Stimulated activated CD4-positive, alpha-beta T cell treated with anti-CD3 and anti-CD28 coated beads, Interleukin-2, amount 100 ng/mL, for 48 hours (primary cell): ENCODE results near the gene UBE2J2.
"Not testable (repeated sequence)": the region's sequence is repeated elsewhere in the genome, so short reads cannot be mapped to it uniquely, and the experiment has no call there.

Experiments
- DNase-seq, 2 donors: peaks; one replicate each; pipeline ENCODE4 v3.0.0-alpha.2; 2020

Gene UBE2J2

DNA sequence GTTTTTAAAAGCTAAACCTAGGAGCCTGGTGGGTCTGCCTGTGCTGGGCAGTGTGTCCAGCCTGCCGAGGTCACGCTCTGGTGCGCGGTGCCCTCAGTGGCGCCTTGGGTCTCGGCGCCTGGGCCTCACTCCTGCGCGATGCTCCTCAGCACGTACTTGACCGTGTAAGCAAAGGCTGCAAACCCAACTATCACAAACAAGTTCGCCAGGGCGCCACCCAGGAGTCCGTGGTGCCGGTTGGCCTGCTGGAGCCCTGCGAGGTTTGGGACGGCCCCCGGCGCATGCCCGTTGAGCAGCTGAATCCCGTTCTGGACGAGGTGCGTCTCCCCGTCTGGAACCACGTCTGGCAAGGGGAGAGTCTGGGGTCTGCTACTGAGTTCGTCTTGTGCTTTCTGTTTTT, 18.6 kb downstream of the UBE2J2 start:
- no peak for DNase-seq

DNA sequence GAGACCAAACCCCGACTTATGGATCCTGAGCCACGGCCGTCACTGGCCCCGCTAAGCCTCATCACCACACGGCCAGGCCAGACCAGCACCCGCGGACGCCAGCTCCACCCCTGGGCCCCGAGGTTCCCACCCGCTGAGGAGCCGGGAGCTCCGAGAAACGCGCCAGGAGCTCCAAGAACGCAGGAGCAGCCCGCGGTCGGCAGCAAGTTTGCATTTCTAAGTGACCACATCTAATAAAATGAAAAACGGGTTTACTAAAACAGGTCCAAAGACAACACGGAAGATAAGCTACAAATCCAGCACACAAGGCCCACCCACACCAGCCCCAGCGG, 19.0 kb downstream of the UBE2J2 start:
- no peak for DNase-seq

DNA sequence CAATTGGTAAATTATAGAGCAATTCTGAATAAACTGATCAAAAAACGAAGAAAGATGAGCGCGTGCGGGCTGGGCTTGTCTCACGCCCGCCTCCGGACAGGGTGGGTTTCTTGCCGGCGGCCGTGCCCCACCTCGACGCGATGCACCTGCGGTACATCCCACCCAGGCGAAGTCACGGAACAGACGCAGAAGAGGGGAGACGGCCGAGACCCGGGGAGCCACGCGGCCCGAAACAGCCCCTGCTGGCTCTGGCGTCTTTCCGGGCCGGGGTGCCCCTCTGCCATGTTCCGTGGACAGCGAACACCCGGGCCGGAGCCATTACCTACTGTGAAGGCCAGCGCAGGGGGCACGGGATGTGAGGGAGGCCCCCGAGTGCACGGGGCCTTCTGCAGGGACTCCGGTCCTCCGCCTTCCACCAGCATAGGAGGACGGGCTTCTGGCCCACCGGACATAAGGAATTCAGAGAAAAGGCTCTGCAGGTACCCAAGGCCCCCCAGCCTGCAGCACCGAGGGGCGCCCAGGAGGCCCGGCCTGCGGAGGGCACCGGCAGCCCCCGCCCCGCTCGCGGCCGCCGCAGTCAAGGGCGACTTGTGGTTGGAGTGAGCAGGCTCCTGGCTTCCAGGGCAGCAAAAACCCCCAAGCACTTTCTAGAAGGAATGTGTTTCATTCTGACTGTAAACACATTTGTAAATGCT, 19.5 kb downstream of the UBE2J2 start:
- no peak for DNase-seq

DNA sequence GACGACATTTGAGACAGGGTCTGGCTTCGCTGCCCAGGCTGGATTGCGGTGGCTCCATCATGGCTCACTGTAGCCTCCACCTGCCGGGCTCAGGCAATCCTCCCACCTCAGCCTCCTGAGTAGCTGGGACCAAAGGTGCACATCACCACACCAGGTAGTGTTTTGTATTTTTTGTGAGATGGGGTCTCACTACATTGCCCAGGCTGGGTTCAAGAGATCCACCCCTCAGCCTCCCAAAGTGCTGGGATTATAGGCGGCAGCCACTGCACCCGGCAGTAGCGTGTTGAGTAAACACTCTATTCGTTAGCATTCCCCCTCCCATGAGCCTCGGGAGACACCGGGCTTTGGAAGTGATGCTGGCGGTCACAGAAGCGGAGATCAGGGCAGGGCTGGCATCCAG, 20.3 kb downstream of the UBE2J2 start:
- no peak for DNase-seq

DNA sequence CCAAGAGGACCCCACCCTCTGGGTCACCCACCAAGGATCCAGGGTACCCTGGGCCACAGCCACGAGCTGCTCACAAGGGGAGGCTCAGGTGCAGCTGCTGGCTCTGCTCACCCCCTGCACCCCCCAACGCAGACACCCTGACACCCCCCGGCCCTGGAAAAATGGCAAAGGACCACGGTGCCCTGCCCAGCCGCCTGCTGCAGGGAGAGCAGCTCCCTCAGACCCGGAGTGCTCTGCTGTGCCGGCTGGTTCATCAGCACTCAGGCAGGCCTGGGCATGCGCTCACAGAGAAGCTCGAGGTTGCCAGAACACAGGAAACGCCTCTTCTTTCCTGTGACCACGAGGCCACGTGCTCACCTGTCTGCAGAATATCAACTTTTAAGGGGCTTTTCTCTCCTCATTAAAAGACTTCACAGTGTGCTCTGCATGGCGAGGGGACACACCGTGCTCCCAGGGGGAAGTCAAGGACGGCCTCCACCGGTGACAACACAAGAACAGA, 22.8 kb downstream of the UBE2J2 start:
- peak; percentile 43 to 65 for DNase-seq

DNA sequence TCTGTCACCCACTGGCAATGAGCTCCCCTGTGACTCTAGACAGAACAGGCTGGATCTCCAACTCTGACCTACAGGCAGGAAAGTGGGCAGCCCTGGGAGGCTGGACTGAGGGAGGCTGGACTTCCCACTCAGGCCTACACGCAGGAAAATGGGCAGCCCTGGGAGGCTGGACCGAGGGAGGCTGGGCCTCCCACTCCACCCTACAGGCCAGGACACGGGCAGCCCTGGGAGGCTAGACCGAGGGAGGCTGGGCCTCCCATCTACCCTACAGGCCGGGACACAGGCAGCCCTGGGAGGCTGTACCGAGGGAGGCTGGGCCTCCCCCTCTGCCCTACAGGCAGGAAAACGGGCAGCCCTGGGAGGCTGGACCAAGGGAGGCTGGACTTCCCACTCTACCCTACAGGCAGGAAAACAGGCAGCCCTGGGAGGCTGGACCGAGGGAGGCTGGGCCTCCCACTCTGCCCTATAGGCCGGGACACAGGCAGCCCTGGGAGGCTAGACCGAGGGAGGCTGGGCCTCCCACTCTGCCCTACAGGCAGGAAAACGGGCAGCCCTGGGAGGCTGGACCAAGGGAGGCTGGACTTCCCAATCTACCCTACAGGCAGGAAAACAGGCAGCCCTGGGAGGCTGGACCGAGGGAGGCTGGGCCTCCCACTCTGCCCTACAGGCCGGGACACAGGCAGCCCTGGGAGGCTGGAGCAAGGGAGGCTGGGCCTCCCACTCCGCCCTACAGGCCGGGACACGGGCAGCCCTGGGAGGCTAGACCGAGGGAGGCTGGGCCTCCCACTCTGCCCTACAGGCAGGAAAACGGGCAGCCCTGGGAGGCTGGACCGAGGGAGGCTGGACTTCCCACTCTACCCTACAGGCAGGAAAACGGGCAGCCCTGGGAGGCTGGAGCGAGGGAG, 25.4 kb downstream of the UBE2J2 start:
- DNase-seq, result not testable (repeated sequence)

DNA sequence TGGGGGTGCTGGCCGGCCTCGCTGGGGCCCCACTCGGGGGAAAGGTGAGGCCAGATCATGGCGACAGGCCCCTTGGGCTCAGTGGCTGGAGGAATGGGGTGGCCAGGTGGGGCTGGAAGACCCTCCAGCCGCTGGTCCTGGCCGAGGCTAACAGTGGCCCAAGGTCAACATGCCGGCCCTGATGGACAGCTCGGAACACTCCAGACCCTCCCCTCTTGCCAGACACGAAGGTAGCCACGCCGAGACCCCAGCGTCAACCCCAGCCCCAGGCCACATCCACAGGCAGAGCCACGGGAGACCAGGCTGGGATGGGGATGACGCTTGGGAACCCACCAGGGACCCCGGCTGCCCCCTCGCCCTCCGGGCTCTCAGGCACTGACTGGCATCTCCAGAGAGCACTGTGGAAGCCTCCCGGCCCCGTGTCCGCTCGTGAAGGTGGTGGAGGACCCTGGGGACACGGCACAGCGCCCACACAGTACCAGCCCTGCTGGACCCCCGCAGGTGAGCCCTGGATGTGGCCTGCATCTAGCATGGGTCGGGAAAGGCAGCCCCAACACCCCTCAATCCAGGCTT, 26.2 kb downstream of the UBE2J2 start:
- no peak for DNase-seq

DNA sequence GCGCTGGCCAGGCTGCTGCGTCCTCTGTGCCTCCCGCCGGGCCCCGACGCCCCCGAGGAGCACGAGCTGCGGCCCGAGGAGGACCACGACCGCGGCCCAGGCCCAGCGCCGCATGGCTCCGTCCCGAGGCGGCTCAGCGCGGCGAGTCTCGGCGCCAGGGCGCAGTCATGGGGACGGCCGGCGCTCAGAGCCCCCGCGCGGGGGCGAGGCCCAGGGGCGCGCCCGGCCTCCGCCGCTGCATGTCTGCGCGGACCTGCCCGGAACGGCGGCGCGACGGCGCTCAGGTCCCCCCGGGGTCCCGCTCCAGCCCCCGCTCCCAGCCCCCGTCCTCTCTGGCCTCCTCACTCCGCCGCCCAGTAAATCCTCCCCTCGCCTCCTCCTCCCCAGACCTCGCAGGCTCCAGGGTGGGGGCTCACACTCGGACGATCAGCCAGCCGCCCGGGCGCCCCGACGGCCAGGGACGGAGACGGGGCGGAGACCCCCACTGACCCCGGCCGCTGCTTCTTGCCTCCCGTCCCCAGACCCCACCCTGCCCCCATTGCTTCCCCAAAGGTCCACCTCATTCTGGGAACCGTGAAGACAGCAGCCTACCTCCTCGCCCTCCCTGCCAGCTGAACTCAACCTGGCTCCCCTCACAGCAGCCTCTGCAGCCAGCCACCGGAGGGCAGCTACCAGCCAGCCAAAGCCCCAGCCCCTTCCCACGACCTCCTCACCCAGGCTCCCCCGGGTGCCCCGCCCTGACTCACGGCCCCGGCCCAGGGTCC, 26.9 kb downstream of the UBE2J2 start, which contains the start of gene C1QTNF12:
C1QTNF12 (minus strand) TSS at position 146 of the 764 bp plus-strand sequence; CDS start at position 114, 32 bp downstream.
- no peak for DNase-seq

DNA sequence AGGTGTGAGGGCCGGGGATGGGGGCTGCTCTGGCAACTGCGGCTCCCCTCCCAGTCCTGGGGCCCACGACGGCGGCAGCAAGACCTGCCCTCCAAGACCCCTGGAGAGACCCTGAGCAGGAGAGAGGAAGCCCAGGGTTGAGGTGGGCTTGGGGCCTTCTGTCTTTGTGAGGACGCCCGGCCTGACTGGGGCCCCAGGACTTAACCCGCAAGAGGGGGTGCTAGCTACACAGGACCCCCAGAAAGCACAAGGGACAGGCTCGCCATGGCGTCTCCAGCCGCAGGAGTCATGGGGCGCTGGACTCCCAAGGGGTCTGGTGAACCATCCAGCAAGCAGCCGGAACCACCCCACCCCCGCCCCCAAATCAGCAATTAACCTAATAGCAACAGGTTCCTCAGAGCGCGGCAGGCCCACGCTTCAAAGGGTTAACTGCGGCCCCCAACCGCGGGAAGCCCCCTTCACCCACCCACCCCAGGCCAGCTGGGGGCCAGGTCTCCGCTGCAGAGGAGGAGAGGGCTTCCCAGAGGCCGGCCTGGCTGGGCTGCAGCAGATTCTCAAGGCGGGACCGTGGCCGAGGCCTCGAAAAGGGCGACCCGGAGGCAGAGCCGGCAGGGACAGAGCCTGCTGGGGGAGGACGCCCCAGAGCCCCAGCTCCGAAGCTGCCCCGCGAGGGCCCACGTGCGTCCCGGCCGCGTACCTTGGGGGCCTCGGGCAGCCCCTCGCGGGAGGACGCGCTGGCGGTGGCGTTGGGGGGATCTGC, 27.7 kb downstream of the UBE2J2 start:
- no peak for DNase-seq

DNA sequence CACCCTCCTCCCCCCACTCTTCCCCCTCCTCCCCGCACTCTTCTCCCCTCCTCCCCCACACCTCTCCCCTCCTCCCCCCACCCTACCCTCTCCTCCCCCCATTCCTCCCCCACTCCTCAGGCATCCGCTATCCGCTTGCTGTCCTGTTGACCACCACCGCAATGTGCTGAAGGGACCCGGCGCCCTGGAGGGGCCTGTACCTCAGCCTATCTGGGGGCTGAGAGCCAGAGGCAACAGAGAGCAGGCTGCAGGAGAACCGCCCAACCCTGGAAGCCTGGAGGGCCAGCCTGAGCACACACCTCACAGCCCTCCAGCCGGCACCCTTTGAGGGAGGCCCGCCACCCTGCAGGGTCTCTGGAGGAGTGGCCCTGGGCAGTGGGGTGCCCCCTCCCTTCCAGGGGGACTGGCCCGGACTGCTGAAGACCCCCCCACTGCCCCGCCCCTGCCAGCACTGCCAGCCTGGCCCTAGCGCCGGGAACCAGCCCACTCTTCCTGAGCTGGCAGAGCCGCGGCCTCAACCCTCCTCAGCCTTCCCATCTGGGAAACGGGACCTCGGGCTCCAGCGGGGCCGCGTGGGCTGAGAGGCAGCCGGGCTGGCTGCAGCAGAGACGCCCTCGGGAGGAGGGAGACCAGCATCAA, 28.4 kb downstream of the UBE2J2 start:
- no peak for DNase-seq

DNA sequence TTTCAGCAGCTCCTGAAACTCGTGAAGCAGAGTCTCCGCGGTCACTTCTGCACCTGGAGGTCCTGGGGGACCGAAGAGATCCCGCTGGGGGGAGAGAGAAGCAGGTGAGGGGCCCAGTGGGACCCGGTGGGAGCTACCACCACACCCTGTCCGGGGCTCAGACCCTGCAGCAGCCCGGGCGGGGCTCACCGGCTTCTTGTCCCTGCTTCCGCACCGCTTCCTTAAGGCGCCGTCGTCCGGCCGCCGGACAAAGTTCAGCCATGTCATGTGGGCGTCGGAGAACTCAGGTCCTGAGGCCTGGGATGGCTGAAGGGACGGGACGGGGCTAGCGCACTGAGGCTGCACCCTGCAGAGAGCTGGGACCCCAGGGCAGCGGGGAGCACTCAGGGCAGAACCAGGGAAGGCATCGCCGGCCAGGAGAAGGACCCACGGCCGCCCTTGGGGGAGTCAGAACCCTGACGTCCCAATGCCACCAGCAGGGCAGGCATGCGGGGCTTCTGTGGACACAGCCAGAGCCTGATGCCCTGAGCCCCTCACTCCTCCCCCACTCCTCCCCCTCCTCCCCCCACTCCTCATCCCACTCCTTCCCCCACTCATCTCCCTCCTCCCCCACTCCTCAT, 29.4 kb downstream of the UBE2J2 start:
- no peak for DNase-seq

DNA sequence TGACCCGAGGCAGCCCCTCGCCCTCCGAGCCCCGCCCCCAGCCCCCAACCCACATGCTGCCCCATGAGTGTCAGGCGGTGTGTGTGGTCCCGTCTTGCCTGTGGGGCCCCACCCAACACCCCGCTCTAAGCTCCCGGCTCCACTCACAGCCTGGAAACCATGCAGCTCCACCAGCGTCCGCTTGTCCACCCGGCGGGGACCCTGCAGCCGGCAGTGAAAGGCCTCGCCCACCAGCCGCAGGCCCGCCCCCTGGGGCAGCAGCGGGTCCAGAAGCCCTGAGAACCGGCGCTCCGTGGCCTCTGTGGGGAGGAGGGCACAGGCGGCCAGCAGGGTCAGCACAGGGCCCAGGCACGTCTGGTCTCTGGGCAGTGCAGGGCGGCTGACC, 29.9 kb downstream of the UBE2J2 start:
- DNase-seq, result no peak

DNA sequence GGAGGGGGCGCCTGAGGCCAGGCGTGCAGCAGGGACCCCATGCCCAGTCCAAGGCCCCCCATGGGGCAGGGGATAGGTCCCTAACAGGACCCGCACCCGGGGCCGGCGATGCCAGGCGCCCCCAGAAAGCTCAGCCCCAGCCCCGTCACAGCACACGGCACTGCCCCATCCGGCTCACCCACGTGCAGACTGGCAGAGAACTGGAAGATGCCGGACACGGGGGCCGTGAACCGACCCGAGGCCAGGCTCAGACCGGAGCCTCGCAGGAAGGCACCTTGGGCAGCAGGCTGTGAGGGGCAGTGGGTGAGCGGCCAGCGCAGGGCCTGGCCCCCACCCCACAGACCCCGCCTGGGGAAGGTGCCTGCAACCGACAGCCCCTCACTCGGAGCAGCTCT, 30.4 kb downstream of the UBE2J2 start:
- no peak for DNase-seq

DNA sequence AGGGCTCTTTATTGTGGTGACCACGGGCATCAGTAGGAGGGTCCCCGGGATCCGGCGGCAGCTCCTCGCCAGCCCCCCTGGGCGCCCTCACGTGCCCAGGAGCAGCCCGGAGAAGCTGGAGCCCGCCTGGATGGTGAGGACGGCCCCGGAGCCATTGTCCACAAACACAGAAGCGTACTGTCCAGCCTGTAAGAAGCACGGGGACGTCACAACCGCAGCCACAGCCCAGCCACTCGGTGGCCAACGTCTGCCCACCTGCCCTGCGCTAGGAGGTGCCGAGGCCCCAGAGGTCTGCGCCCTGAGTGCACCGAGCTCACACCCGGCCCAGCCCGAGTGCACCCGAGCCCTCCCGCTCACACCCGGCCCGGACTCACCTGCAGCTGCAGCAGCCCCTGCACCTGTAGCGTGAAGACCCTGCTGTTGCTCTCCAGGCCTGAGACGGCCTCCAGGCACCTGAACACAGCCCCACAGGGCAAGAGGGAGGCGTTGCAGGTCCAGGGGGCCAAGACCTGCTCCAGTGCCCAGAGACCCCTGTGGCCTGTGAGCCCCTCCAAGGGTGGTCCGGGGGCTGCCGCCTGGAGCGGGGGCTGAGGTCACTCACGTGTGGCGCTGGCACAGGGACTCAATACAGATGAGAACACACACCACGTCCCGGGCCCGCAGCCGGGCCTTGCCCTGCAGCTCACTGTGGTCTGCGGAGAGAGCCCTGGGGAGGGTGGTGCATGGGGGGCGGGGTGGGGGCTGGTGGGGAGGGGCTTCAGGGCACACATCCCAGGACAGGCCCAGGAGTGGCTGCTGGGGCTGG, 31.0 kb downstream of the UBE2J2 start:
- DNase-seq, result no peak

DNA sequence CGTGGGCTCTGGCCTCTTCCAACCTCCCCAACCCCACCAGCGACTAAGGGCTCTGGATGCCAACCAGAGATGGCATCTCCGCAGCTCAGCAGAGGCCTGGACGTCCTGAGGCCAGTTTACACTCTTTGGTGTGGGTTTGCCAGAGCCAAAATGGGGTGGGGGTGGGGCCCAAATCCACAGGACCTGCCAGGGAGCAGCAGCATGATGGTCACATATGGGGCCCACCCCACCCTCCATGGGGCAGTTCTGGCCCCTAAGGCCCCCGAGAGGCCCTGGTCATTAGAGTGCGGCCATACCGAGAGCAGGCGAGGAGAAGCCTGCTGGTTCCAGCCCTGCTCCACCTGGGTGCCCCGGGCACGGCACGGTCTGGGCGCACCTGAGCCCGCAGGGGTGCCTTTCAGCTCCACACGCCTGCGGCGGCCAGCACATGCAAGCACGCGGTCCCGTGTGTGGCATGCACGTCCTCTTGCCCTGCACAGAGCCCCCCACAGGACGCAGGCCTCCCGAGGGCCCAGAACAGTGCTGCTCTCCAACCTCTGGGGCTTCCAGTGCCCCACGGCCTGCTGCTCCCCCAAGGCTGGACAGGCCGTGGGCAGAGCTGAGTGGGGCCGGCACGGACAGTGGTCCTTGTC, 31.9 kb downstream of the UBE2J2 start:
- DNase-seq, result no peak

DNA sequence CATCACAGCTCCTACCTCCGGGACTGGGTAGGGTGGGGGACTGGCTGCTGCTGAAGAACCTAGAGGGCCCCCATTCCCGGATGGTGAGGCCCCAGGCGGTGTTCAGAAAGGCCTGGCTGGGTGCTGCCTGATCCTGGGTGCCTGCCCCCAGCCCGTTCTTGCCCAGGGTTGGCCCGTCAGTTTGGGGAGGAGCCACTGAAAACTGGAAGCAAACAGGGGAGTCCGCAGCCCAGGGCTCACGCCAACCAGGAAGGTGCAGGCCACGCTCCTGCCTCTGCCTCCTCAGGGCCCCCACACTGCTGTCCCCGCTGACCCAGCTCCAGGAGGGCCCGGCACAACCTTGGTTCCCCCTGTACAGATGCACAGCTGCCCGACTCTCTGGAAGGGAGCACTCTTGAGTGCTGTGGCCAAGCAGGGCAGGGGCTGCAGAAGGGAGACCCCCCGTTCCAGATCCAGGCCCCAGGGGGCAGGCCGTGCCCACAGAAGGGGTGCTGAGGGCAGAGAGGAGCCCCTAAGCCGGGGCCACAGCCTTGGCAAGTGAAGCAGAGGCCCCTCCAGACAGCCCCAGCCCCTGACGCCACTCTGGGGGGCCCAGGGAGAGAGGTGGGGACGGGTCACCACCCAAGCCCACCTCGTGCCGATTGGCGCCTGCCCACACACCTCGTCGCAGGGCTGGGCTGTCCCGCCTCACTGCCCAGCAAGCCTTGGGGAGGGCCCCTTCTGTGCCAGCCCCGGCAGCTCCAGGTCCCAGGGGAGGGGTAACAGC, 32.6 kb downstream of the UBE2J2 start:
- no peak for DNase-seq

DNA sequence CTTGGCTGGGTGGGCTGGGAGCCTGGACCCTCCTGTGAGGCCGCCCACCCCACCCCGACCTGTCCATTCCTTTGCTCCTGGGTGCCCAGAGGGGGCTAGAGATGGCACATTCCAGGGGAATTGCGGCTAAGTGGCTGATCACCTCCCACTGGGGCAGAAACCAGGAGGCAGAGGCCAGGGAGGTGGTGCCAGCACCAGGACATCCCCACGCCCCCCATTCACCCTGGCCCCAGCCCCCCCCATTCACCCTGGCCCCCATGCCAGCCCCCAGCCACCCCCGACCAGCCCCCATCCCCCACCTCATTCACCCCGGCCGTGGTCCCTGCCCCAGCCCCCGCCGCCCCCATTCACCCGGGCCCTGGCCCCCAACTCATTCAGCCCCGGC, 33.3 kb downstream of the UBE2J2 start:
- DNase-seq, result no peak

DNA sequence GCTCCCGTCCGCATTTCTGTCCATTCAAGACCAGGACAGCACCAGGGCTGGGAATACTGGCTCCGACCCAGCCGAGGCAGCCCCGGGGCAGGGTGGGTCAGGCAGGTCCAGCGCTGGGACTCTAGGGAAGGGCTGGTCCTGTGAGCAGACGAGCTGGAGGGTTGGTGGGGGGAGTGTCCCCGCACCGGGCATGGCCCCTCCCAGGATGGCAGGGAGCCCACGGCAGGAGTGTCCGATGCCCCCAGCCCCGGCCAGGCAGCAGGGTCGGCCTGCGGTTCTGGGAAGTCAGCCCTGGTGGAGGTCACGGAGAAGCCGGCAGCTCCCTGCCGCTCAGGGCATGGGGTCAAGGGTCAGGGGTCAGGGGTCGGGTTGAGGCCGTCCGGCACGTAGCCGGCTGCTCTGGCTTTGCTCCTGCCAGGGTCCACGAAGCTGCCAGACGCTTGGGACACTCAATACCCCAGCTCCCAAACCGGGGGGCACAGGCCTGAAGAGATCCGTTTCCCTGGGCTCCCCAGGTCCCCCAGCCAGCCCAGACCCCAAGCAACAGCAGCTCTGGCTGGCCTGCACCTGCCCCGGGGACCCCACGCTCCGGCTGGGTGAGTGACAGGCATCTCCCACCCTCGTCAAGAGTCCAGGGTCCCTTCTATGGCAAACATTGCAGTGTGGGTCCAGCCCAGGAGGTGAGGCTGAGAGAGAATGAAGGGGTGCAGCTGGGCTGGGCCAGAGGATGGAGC, 33.9 kb downstream of the UBE2J2 start:
- no peak for DNase-seq
